ENCODE measurements around the gene DNHD1. TPM values are rescaled to one million over a fixed set of nuclear protein-coding genes. Genes with fewer than 3 reads are reported as not detected.
A peak's percentile ranks its signal among the peaks of the same experiment; 100 is the strongest.

DNHD1 gene
- total and polyA plus RNA-seq, 2 of the 13 experiments (the other 11 are each of a cell fraction or from before 2014, with no cell fraction given) = 2.7 to 9.3 TPM

- TF ChIP-seq, protein P1, sequence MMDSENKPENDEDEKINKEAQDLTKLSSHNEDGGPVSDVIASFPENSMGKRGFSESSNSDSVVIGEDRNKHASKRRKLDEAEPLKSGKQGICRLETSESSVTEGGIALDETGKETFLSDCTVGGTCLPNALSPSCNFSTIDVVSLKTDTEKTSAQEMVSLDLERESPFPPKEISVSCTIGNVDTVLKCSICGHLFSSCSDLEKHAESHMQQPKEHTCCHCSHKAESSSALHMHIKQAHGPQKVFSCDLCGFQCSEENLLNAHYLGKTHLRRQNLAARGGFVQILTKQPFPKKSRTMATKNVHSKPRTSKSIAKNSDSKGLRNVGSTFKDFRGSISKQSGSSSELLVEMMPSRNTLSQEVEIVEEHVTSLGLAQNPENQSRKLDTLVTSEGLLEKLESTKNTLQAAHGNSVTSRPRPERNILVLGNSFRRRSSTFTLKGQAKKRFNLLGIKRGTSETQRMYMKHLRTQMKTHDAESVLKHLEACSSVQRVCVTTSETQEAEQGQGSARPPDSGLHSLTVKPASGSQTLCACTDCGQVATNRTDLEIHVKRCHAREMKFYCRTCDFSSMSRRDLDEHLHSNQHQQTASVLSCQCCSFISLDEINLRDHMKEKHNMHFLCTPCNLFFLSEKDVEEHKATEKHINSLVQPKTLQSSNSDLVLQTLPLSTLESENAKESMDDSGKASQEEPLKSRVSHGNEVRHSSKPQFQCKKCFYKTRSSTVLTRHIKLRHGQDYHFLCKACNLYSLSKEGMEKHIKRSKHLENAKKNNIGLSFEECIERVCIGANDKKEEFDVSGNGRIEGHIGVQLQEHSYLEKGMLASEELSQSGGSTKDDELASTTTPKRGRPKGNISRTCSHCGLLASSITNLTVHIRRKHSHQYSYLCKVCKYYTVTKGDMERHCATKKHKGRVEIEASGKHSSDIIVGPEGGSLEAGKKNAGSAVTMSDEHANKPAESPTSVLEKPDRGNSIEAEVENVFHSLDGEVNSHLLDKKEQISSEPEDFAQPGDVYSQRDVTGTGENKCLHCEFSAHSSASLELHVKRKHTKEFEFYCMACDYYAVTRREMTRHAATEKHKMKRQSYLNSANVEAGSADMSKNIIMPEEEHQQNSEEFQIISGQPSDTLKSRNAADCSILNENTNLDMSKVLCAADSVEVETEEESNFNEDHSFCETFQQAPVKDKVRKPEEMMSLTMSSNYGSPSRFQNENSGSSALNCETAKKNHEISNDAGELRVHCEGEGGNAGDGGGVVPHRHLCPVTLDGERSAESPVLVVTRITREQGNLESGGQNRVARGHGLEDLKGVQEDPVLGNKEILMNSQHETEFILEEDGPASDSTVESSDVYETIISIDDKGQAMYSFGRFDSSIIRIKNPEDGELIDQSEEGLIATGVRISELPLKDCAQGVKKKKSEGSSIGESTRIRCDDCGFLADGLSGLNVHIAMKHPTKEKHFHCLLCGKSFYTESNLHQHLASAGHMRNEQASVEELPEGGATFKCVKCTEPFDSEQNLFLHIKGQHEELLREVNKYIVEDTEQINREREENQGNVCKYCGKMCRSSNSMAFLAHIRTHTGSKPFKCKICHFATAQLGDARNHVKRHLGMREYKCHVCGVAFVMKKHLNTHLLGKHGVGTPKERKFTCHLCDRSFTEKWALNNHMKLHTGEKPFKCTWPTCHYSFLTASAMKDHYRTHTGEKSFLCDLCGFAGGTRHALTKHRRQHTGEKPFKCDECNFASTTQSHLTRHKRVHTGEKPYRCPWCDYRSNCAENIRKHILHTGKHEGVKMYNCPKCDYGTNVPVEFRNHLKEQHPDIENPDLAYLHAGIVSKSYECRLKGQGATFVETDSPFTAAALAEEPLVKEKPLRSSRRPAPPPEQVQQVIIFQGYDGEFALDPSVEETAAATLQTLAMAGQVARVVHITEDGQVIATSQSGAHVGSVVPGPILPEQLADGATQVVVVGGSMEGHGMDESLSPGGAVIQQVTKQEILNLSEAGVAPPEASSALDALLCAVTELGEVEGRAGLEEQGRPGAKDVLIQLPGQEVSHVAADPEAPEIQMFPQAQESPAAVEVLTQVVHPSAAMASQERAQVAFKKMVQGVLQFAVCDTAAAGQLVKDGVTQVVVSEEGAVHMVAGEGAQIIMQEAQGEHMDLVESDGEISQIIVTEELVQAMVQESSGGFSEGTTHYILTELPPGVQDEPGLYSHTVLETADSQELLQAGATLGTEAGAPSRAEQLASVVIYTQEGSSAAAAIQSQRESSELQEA (CRISPR knock-in tag; IDR thresholded peaks at IDR 0.05; ENCODE audit: not compliant biosample characterization) = no peak
- TF ChIP-seq MYC (CRISPR knock-in tag; IDR thresholded peaks at IDR 0.05; ENCODE audit: borderline replicate concordance) (peak; percentile 35; the same call in 1 of the 2 replicates), MAZ (IDR thresholded peaks at IDR 0.05; ENCODE audit: borderline replicate concordance, low read depth, low read length) (no peak), MAZ (CRISPR knock-in tag; IDR thresholded peaks at IDR 0.05; ENCODE audit: low read depth) (no peak), SMAD1 (CRISPR knock-in tag; IDR thresholded peaks at IDR 0.05; ENCODE audit: borderline replicate concordance, low read depth) (no peak), ZNF235 (CRISPR knock-in tag; IDR thresholded peaks at IDR 0.05; ENCODE audit: borderline replicate concordance) (no peak), ZSCAN12 (CRISPR knock-in tag; IDR thresholded peaks at IDR 0.05) (no peak), SP4 (CRISPR knock-in tag; IDR thresholded peaks at IDR 0.05) (no peak), ATF7 (IDR thresholded peaks at IDR 0.05) (no peak), ATF7 (CRISPR knock-in tag; IDR thresholded peaks at IDR 0.05) (no peak), ZNF773 (CRISPR knock-in tag; IDR thresholded peaks at IDR 0.05; ENCODE audit: borderline replicate concordance) (no peak), ZNF792 (CRISPR knock-in tag; IDR thresholded peaks at IDR 0.05) (peak; percentile 25; the same call in 1 of the 2 replicates), ZNF570 (CRISPR knock-in tag; IDR thresholded peaks at IDR 0.05; ENCODE audit: borderline replicate concordance) (no peak), KLF16 (CRISPR knock-in tag; IDR thresholded peaks at IDR 0.05) (no peak; a peak in 1 of 4 replicates), HIC2 (CRISPR knock-in tag; IDR thresholded peaks at IDR 0.05; ENCODE audit: low read depth) (no peak), MTF2 (CRISPR knock-in tag; IDR thresholded peaks at IDR 0.05; ENCODE audit: borderline replicate concordance) (no peak), DBP (CRISPR knock-in tag; IDR thresholded peaks at IDR 0.05; ENCODE audit: not compliant biosample characterization) (no peak), TP53 (CRISPR knock-in tag; conservative IDR thresholded peaks at IDR 0.05) (no peak)
Observed at GRCh38 chr11:6604081-6604626, 107.1 kb downstream of the DNHD1 start (continued).

Data from HepG2 (cell line).